ENCODE results near the gene IL4.

- TF ChIP-seq EP300 (conservative IDR thresholded peaks at IDR 0.05; ENCODE audit: poor library complexity, severe bottlenecking) (no peak), CTCF (IDR thresholded peaks at IDR 0.05; ENCODE audit: poor library complexity, severe bottlenecking) (no peak), SMC3 (conservative IDR thresholded peaks at IDR 0.05; ENCODE audit: poor library complexity) (no peak)
Observed at GRCh38 chr5:132656774-132657355, 16.9 kb upstream of the IL4 start.
